OCI-LY3 (cell line): Measurements from ENCODE around the gene PDE4D.

ENCODE experiments used
- EZH2phosphoT487 ChIP-seq: fragments of 200-600 bp; shearing (Covaris generic); IDR thresholded peaks from 2 replicates; pipeline ENCODE4 v1.6.1; 2018; ENCODE audit warnings: antibody characterized with exemption, mixed run types, low read depth
- TF ChIP-seq, protein P1 (sequence below): fragments of 200-600, 300-600 bp; sonication (generic); IDR thresholded peaks from 2 replicates; pipeline ENCODE4 v1.5.1; 2014; ENCODE audit warnings: antibody characterized with exemption, low read length, low read depth

DNA sequence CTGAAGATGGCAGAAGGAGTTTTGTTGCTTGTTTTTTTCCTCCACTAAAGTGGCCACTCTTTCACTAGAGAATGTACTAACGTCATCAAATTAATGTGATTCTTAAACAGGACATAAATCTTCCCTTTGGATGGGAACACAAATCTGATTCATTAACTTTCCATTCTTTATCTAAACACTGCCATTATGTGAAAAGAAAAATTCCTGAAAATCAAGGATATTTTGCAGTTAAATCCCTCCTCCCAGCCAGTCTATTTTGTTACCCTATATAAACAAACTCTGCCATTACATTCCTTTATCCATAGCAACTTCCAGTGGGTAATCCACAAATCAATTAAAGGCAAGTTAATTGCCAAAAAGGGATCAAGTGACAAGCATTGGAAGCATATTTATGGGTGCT, 546.5 kb downstream of the PDE4D start:
- TF ChIP-seq, protein P1, sequence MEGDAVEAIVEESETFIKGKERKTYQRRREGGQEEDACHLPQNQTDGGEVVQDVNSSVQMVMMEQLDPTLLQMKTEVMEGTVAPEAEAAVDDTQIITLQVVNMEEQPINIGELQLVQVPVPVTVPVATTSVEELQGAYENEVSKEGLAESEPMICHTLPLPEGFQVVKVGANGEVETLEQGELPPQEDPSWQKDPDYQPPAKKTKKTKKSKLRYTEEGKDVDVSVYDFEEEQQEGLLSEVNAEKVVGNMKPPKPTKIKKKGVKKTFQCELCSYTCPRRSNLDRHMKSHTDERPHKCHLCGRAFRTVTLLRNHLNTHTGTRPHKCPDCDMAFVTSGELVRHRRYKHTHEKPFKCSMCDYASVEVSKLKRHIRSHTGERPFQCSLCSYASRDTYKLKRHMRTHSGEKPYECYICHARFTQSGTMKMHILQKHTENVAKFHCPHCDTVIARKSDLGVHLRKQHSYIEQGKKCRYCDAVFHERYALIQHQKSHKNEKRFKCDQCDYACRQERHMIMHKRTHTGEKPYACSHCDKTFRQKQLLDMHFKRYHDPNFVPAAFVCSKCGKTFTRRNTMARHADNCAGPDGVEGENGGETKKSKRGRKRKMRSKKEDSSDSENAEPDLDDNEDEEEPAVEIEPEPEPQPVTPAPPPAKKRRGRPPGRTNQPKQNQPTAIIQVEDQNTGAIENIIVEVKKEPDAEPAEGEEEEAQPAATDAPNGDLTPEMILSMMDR = no peak
- no peak for TF ChIP-seq EZH2phosphoT487
